CD4-positive, alpha-beta T cell (primary cell): ENCODE results near the gene SLC1A7. TPM values are rescaled to one million over a fixed set of nuclear protein-coding genes. Genes with fewer than 3 reads are reported as not detected.

Experiments used
- ATAC-seq: fragments of 200-7000 bp; cut with Tn5 transposase; one replicate; pipeline ENCODE4 v1.10.0; 2022; ENCODE audit warnings: mild to moderate bottlenecking; ENCODE audit not compliant: poor library complexity
- CTCF ChIA-PET: fragments of 350-600 bp; sonication (Branson Sonifier 250); formaldehyde crosslinking; loops from one replicate; lab custom pipeline; 2021; ENCODE audit warnings: antibody characterized with exemption, inconsistent platforms; lab: Charles Lee
- POLR2A ChIA-PET: fragments of 350-600 bp; sonication (Branson Sonifier 250); formaldehyde crosslinking; loops from one replicate; lab custom pipeline; 2021; ENCODE audit warnings: antibody characterized with exemption, inconsistent platforms; lab: Charles Lee
- DNase-seq, 14 experiments: peaks; one replicate each; pipeline ENCODE4 v3.0.0-alpha.2; 2013 to 2020; ENCODE audit warnings: mixed read lengths in 2 of 14
- H3K27ac ChIP-seq, 2 donors: one replicate each; pipeline versions ENCODE4 v1.5.1 to v1.7.0; 2013; ENCODE audit warnings: low read length in 2 of 2, low read depth in 1 of 2, mild to moderate bottlenecking in 1 of 2
- H3K27me3 ChIP-seq, 2 experiments: 1 replicate in 1 of 2; 2 replicates in 1 of 2; pipeline versions ENCODE4 v1.6.1 to v1.7.0; 2013; ENCODE audit warnings: low read length in 2 of 2, control low read depth in 1 of 2, mild to moderate bottlenecking in 1 of 2, moderate library complexity in 1 of 2; ENCODE audit not compliant: insufficient read depth in 2 of 2, control insufficient read depth in 1 of 2
- H3K36me3 ChIP-seq: one replicate; pipeline ENCODE4 v1.6.1; 2013; ENCODE audit warnings: low read length, control low read depth; ENCODE audit not compliant: insufficient read depth
- H3K4me1 ChIP-seq: one replicate; pipeline ENCODE4 v1.6.1; 2013; ENCODE audit warnings: low read length, control low read depth; ENCODE audit not compliant: insufficient read depth
- H3K4me3 ChIP-seq: one replicate; pipeline ENCODE4 v1.5.1; 2013; ENCODE audit warnings: mild to moderate bottlenecking, low read length, moderate library complexity
- H3K9me3 ChIP-seq, 2 experiments: 1 replicate in 1 of 2; 2 replicates in 1 of 2; pipeline versions ENCODE4 v1.6.1 to v1.7.0; 2013; ENCODE audit warnings: low read length in 2 of 2, mild to moderate bottlenecking in 2 of 2, control low read depth in 1 of 2, moderate library complexity in 1 of 2; ENCODE audit not compliant: control insufficient read depth in 1 of 2, insufficient read depth in 1 of 2
- H3K27ac Mint-ChIP-seq: one replicate; pipeline ENCODE4 v1.8.0; 2020; ENCODE audit warnings: mixed read lengths
- H3K27me3 Mint-ChIP-seq: one replicate; pipeline ENCODE4 v1.8.0; 2021; ENCODE audit warnings: mixed read lengths
- H3K36me3 Mint-ChIP-seq: one replicate; pipeline ENCODE4 v1.8.0; 2021; ENCODE audit warnings: low read depth, mixed read lengths
- H3K4me1 Mint-ChIP-seq: one replicate; pipeline ENCODE4 v1.8.0; 2021; ENCODE audit warnings: low read depth, mixed read lengths
- H3K4me3 Mint-ChIP-seq: one replicate; pipeline ENCODE4 v1.8.0; 2020; ENCODE audit warnings: mild to moderate bottlenecking, mixed read lengths
- H3K9me3 Mint-ChIP-seq: one replicate; pipeline ENCODE4 v1.8.0; 2020; ENCODE audit warnings: mixed read lengths
- intact Hi-C, 2 experiments: fragments of 100-400 bp; cut with DNase I in 1 of 2; cut with micrococcal nuclease in 1 of 2; formaldehyde crosslinking; loops; one replicate each; pipeline versions ENCODE4 v1.15.1 to v1.9.0; 2023 to 2025; cut with DNase I, micrococcal nuclease
- total RNA-seq, 174 experiments: library from RNA in 2 of 174; stranded (reverse) in 2 of 174; gene quantifications; one replicate each; pipeline ENCODE4 v1.2.3 and lab custom pipeline; 2021 to 2026
- TF ChIP-seq, protein P1 (sequence below): fragments of 200-600 bp; IDR thresholded peaks from one replicate; pipeline ENCODE4 v1.8.0; 2022; ENCODE audit warnings: antibody characterized with exemption, mild to moderate bottlenecking

Gene SLC1A7
- total RNA-seq, 2 experiments from 2014 or later: not detected

DNA sequence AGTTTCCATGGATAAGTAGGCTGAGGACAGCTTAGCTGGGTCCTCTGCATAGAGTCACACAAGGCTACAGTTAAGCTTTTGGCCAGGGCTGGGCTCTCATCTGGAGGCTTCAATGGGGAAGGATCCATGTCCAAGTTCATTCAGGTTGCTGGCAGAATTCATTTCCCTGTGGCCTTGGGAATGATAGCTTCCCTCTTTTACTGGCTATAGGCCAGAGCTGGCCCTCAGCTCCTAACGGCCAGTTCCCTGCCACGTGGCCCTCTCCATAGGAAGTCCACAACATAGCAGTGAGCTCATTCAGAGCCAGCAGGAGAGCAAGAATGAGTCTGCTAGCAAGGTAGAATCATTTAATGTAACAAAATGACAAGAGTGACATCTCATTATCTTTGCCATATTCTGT, 95.5 kb downstream of the SLC1A7 start:
- CTCF ChIA-PET: no interaction called here
- ATAC-seq (no peak), DNase-seq (no peak)
- H3K9me3 Mint-ChIP-seq: no peaks in the 10 kb centered on the region
- H3K27me3 ChIP-seq: no peaks in the 10 kb centered on the region
- TF ChIP-seq, protein P1, sequence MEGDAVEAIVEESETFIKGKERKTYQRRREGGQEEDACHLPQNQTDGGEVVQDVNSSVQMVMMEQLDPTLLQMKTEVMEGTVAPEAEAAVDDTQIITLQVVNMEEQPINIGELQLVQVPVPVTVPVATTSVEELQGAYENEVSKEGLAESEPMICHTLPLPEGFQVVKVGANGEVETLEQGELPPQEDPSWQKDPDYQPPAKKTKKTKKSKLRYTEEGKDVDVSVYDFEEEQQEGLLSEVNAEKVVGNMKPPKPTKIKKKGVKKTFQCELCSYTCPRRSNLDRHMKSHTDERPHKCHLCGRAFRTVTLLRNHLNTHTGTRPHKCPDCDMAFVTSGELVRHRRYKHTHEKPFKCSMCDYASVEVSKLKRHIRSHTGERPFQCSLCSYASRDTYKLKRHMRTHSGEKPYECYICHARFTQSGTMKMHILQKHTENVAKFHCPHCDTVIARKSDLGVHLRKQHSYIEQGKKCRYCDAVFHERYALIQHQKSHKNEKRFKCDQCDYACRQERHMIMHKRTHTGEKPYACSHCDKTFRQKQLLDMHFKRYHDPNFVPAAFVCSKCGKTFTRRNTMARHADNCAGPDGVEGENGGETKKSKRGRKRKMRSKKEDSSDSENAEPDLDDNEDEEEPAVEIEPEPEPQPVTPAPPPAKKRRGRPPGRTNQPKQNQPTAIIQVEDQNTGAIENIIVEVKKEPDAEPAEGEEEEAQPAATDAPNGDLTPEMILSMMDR: no peak
- no peaks in the 10 kb centered on the region for H3K9me3 ChIP-seq
- no peak overlapping the region for H3K4me3 Mint-ChIP-seq
- no peak overlapping the region for H3K4me3 ChIP-seq
- H3K4me1 ChIP-seq: no peaks in the 10 kb centered on the region
- POLR2A ChIA-PET: no interaction called here
- H3K27ac Mint-ChIP-seq: no peak overlapping the region
- no peak overlapping the region for H3K27ac ChIP-seq
- H3K4me1 Mint-ChIP-seq: no peaks in the 10 kb centered on the region
- intact Hi-C loops: no loop called here
- no peaks in the 10 kb centered on the region for H3K27me3 Mint-ChIP-seq
- H3K36me3 Mint-ChIP-seq: peaks cover 86% of the 10 kb centered on the region
- H3K36me3 ChIP-seq: peaks cover 46% of the 10 kb centered on the region

GRCh38 chr1:53044926-53045325, 97.5 kb downstream of the SLC1A7 start:
- H3K27ac Mint-ChIP-seq: no peak overlapping the region
- intact Hi-C loops: no loop called here
- Histone ChIP-seq H3K4me1 (no peaks in the 10 kb centered on the region), H3K27me3 (no peaks in the 10 kb centered on the region), H3K4me3 (no peak overlapping the region), H3K27ac (no peak overlapping the region), H3K36me3 (peaks cover 37% of the 10 kb centered on the region), H3K9me3 (no peaks in the 10 kb centered on the region)
- no peaks in the 10 kb centered on the region for H3K4me1 Mint-ChIP-seq
- CTCF ChIA-PET: no interaction called here
- H3K27me3 Mint-ChIP-seq: no peaks in the 10 kb centered on the region
- H3K9me3 Mint-ChIP-seq: no peaks in the 10 kb centered on the region
- no peak overlapping the region for H3K4me3 Mint-ChIP-seq
- H3K36me3 Mint-ChIP-seq: peaks cover 87% of the 10 kb centered on the region
- POLR2A ChIA-PET: no interaction called here
- DNase-seq: no peak
- ATAC-seq: no peak
- TF ChIP-seq, protein P1: no peak

DNA sequence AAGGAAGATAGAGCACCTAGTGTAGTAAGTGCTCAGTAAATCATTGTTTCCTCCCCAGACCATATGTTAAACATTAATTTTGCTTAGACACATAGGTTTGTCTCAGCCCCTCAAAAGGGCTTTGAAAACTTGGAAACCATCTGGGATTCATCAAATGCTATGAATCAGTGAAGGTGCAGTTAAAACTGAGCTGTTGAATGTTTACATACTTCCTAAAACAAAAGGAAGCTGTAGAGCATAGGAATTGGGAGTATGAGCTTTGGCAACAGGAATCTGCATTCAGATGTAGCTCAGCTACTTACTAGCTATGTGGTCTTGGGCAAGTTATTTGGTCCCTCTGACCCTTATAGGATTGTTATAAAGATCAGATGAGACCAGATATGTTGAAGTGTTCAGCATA, 99.2 kb downstream of the SLC1A7 start:
- TF ChIP-seq, protein P1: no peak
- ATAC-seq: no peak

More for the DNA sequence above, 99.2 kb downstream of the SLC1A7 start:
- Mint-ChIP-seq H3K27me3 (no peaks in the 10 kb centered on the region), H3K27ac (no peak overlapping the region), H3K9me3 (no peaks in the 10 kb centered on the region), H3K36me3 (peaks cover 86% of the 10 kb centered on the region), H3K4me3 (no peak overlapping the region), H3K4me1 (no peaks in the 10 kb centered on the region)
- Histone ChIP-seq H3K36me3 (peaks cover 35% of the 10 kb centered on the region), H3K9me3 (no peaks in the 10 kb centered on the region), H3K4me3 (no peak overlapping the region), H3K27me3 (no peaks in the 10 kb centered on the region), H3K4me1 (no peaks in the 10 kb centered on the region), H3K27ac (no peak overlapping the region)
- DNase-seq: no peak
- ChIA-PET POLR2A (no interaction called here), CTCF (interaction anchor here (0.7 kb wide), 1 partner anchor 10 kb away, joined by 3 read pairs; no protein-coding TSS in a partner anchor)
- intact Hi-C loops: no loop called here
